Thyroid gland (tissue), 4 donors: ENCODE measurements around the gene PKP3. TPM values are rescaled to one million over a fixed set of nuclear protein-coding genes. Genes with fewer than 3 reads are reported as not detected.

Source experiments
- DNase-seq, 2 donors: peaks; one replicate each; pipeline ENCODE4 v3.0.0-alpha.2; 2019
- H3K27ac ChIP-seq, 3 donors: fragments of 200-600 bp; sonication (generic); 1 replicate in 2 of 3; 2 replicates in 1 of 3; pipeline ENCODE4 v1.5.1; 2016 to 2019; ENCODE audit warnings: mild to moderate bottlenecking in 1 of 3, moderate library complexity in 1 of 3
- H3K27me3 ChIP-seq: fragments of 200-600 bp; sonication (generic); one replicate; pipeline ENCODE4 v1.5.1; 2019
- H3K36me3 ChIP-seq, 2 donors: fragments of 200-600 bp; sonication (generic); one replicate each; pipeline ENCODE4 v1.5.1; 2016 to 2019
- H3K4me1 ChIP-seq, 2 donors: fragments of 200-600 bp; sonication (generic); one replicate each; pipeline ENCODE4 v1.5.1; 2017 to 2019
- H3K4me3 ChIP-seq, 3 donors: fragments of 200-600 bp; sonication (generic); replicated peaks in 1 of 3; 1 replicate in 2 of 3; 2 replicates in 1 of 3; pipeline ENCODE4 v1.5.1; 2016; ENCODE audit warnings: mild to moderate bottlenecking in 1 of 3
- H3K9me3 ChIP-seq: fragments of 200-600 bp; sonication (generic); one replicate; pipeline ENCODE4 v1.5.1; 2017
- CTCF ChIP-seq, 6 experiments: fragments of 200-600 bp in 3 of 6; fragments of 450-650 bp in 3 of 6; sonication (generic) in 3 of 6; IDR thresholded peaks; one replicate each; pipeline ENCODE4 v1.5.1; 2016 to 2019; ENCODE audit warnings: antibody characterized with exemption in 6 of 6, mild to moderate bottlenecking in 2 of 6, inconsistent platforms in 1 of 6, moderate library complexity in 1 of 6
- POLR2A ChIP-seq, 2 donors: fragments of 450-650 bp; IDR thresholded peaks; one replicate each; pipeline ENCODE4 v1.6.1; 2017; ENCODE audit warnings: antibody characterized with exemption in 2 of 2, mild to moderate bottlenecking in 2 of 2, moderate library complexity in 1 of 2
- WGBS, 2 donors: methylation state at CpG; one replicate each; pipeline ENCODE4 v1.1.5; 2017; 5-methylcytosine and 5-hydroxymethylcytosine counted together
- intact Hi-C: fragments of 100-400 bp; cut with DNase I; formaldehyde crosslinking; loops from one replicate; pipeline ENCODE4 v1.15.1; 2023
- total RNA-seq, 4 donors: library from RNA; depleted of rRNA; stranded (reverse); fragments of >200 nt; gene quantifications; one replicate each; pipeline ENCODE4 v1.2.3, GENCODE V29; 2016

Gene PKP3
- total RNA-seq, 4 donors from 2014 or later, result 30.4 to 58.4 (median 46.9) TPM

- no peak for DNase-seq
- whole genome bisulfite sequencing, 2 donors, result 79 to 86% methylated on average over 17 of the region's 17 CpGs
- H3K27me3 ChIP-seq, result no peaks in the 10 kb centered on the region
- H3K4me3 ChIP-seq, result no peak overlapping the region
- H3K9me3 ChIP-seq, result no peaks in the 10 kb centered on the region
- intact Hi-C loops, result no loop called here
- no peak for TF ChIP-seq CTCF (IDR thresholded peaks at IDR 0.05)
- no peak for TF ChIP-seq POLR2A (IDR thresholded peaks at IDR 0.05)
- H3K4me1 ChIP-seq, result peaks cover 0 to 11% of the 10 kb centered on the region in 2 donors
- no peak overlapping the region for H3K27ac ChIP-seq
- no peaks in the 10 kb centered on the region for H3K36me3 ChIP-seq
Observed at GRCh38 chr11:437228-437870, 43.3 kb downstream of the PKP3 start.

- Histone ChIP-seq H3K36me3 (no peaks in the 10 kb centered on the region), H3K9me3 (no peaks in the 10 kb centered on the region), H3K27me3 (no peaks in the 10 kb centered on the region), H3K4me1 (peaks cover 0 to 11% of the 10 kb centered on the region in 2 donors), H3K4me3 (no peak overlapping the region), H3K27ac (no peak overlapping the region)
- DNase-seq, result no peak
- TF ChIP-seq POLR2A (IDR thresholded peaks at IDR 0.05) (no peak), CTCF (IDR thresholded peaks at IDR 0.05) (no peak)
- intact Hi-C loops, result no loop called here
- WGBS, 2 donors, result 88 to 92% methylated on average over 11 to 15 of the region's 21 CpGs
Observed at GRCh38 chr11:438101-438844, 44.3 kb downstream of the PKP3 start.

- no peak for TF ChIP-seq CTCF (IDR thresholded peaks at IDR 0.05)
- TF ChIP-seq POLR2A (IDR thresholded peaks at IDR 0.05), result no peak
- DNase-seq, result no peak
- Histone ChIP-seq H3K27ac (no peak overlapping the region), H3K4me3 (no peak overlapping the region), H3K4me1 (peaks cover 6 to 19% of the 10 kb centered on the region in 2 donors), H3K9me3 (no peaks in the 10 kb centered on the region), H3K27me3 (no peaks in the 10 kb centered on the region), H3K36me3 (no peaks in the 10 kb centered on the region)
- 87 to 90% methylated on average over 20 to 23 of the region's 23 CpGs for WGBS, 2 donors
- intact Hi-C loops, result no loop called here
Observed at GRCh38 chr11:439315-440064, 45.5 kb downstream of the PKP3 start.

GRCh38 chr11:440065-441042 is 46.3 kb downstream of the PKP3 start:
- no peak for DNase-seq
- Histone ChIP-seq H3K27me3 (no peaks in the 10 kb centered on the region), H3K9me3 (no peaks in the 10 kb centered on the region), H3K4me1 (peaks cover 11 to 22% of the 10 kb centered on the region in 2 donors), H3K4me3 (no peak overlapping the region), H3K36me3 (no peaks in the 10 kb centered on the region), H3K27ac (no peak overlapping the region)
- TF ChIP-seq CTCF (IDR thresholded peaks at IDR 0.05), result no peak
- WGBS, 2 donors, result 91 to 95% methylated on average over 24 to 26 of the region's 27 CpGs
- intact Hi-C loops, result no loop called here
